ENCODE results near the gene KIF26B.

KIF26B gene

GRCh38 chr1:245207056-245207638 lies 52.4 kb downstream of the KIF26B start:
- Mint-ChIP-seq H3K4me3 (no peak overlapping the region), H3K9me3 (peaks cover 12% of the 10 kb centered on the region), H3K36me3 (ENCODE audit: insufficient read depth) (no peaks in the 10 kb centered on the region), H3K4me1 (no peaks in the 10 kb centered on the region), H3K27ac (ENCODE audit: low read depth) (no peak overlapping the region), H3K27me3 (no peaks in the 10 kb centered on the region)
- ATAC-seq (replicated peaks; ENCODE audit: extremely low read depth, poor library complexity, severe bottlenecking), result no peak
- no peak for DNase-seq (ENCODE audit: low spot score in 2 of 2)

GRCh38 chr1:245207801-245208200 lies 53.0 kb downstream of the KIF26B start:
- DNase-seq (ENCODE audit: low spot score in 2 of 2) (no peak), ATAC-seq (replicated peaks; ENCODE audit: extremely low read depth, poor library complexity, severe bottlenecking) (no peak)
- Mint-ChIP-seq H3K27me3 (no peaks in the 10 kb centered on the region), H3K4me3 (no peak overlapping the region), H3K27ac (ENCODE audit: low read depth) (no peak overlapping the region), H3K36me3 (ENCODE audit: insufficient read depth) (no peaks in the 10 kb centered on the region), H3K4me1 (no peaks in the 10 kb centered on the region), H3K9me3 (peaks cover 12% of the 10 kb centered on the region)

- Mint-ChIP-seq H3K27me3 (peaks cover 6% of the 10 kb centered on the region), H3K36me3 (ENCODE audit: insufficient read depth) (no peaks in the 10 kb centered on the region), H3K27ac (ENCODE audit: low read depth) (no peak overlapping the region), H3K4me3 (no peak overlapping the region), H3K4me1 (no peaks in the 10 kb centered on the region), H3K9me3 (peaks cover 12% of the 10 kb centered on the region)
- no peak for ATAC-seq (replicated peaks; ENCODE audit: extremely low read depth, poor library complexity, severe bottlenecking)
- DNase-seq (ENCODE audit: low spot score in 2 of 2), result no peak
Observed at GRCh38 chr1:245209658-245210435, 55.1 kb downstream of the KIF26B start.

GRCh38 chr1:245211035-245211749 lies 56.4 kb downstream of the KIF26B start:
- no peaks in the 10 kb centered on the region for H3K36me3 Mint-ChIP-seq (ENCODE audit: insufficient read depth)
- ATAC-seq (replicated peaks; ENCODE audit: extremely low read depth, poor library complexity, severe bottlenecking) (no peak), DNase-seq (ENCODE audit: low spot score in 2 of 2) (no peak)
- H3K9me3 Mint-ChIP-seq, result peaks cover 11% of the 10 kb centered on the region
- no peak overlapping the region for H3K27ac Mint-ChIP-seq (ENCODE audit: low read depth)
- no peaks in the 10 kb centered on the region for H3K4me1 Mint-ChIP-seq
- no peak overlapping the region for H3K4me3 Mint-ChIP-seq
- peaks cover 9% of the 10 kb centered on the region for H3K27me3 Mint-ChIP-seq

GRCh38 chr1:245211761-245212160 lies 57.0 kb downstream of the KIF26B start:
- DNase-seq (ENCODE audit: low spot score in 2 of 2) (no peak), ATAC-seq (replicated peaks; ENCODE audit: extremely low read depth, poor library complexity, severe bottlenecking) (no peak)

GRCh38 chr1:245212221-245212710 lies 57.5 kb downstream of the KIF26B start:
- H3K27me3 Mint-ChIP-seq, result peaks cover 9% of the 10 kb centered on the region
- DNase-seq (ENCODE audit: low spot score in 2 of 2), result no peak
- H3K27ac Mint-ChIP-seq (ENCODE audit: low read depth), result no peak overlapping the region

More at GRCh38 chr1:245211761-245212160, 57.0 kb downstream of the KIF26B start:
- no peak overlapping the region for H3K4me3 Mint-ChIP-seq
- H3K36me3 Mint-ChIP-seq (ENCODE audit: insufficient read depth), result no peaks in the 10 kb centered on the region
- no peaks in the 10 kb centered on the region for H3K4me1 Mint-ChIP-seq
- no peak overlapping the region for H3K27ac Mint-ChIP-seq (ENCODE audit: low read depth)
- peaks cover 5% of the 10 kb centered on the region for H3K9me3 Mint-ChIP-seq
- H3K27me3 Mint-ChIP-seq, result peaks cover 9% of the 10 kb centered on the region

GRCh38 chr1:245213066-245213831 lies 58.5 kb downstream of the KIF26B start:
- no peak for ATAC-seq (replicated peaks; ENCODE audit: extremely low read depth, poor library complexity, severe bottlenecking)
- no peaks in the 10 kb centered on the region for H3K9me3 Mint-ChIP-seq
- H3K36me3 Mint-ChIP-seq (ENCODE audit: insufficient read depth), result no peaks in the 10 kb centered on the region
- DNase-seq (ENCODE audit: low spot score in 2 of 2), result no peak
- H3K4me1 Mint-ChIP-seq, result no peaks in the 10 kb centered on the region
- peaks cover 9% of the 10 kb centered on the region for H3K27me3 Mint-ChIP-seq
- H3K27ac Mint-ChIP-seq (ENCODE audit: low read depth), result no peak overlapping the region
- no peak overlapping the region for H3K4me3 Mint-ChIP-seq

More at GRCh38 chr1:245212221-245212710, 57.5 kb downstream of the KIF26B start:
- Mint-ChIP-seq H3K36me3 (ENCODE audit: insufficient read depth) (no peaks in the 10 kb centered on the region), H3K4me3 (no peak overlapping the region), H3K9me3 (peaks cover under 1% of the 10 kb centered on the region), H3K4me1 (no peaks in the 10 kb centered on the region)
- no peak for ATAC-seq (replicated peaks; ENCODE audit: extremely low read depth, poor library complexity, severe bottlenecking)

- no peaks in the 10 kb centered on the region for H3K9me3 Mint-ChIP-seq
- H3K27me3 Mint-ChIP-seq, result peaks cover 15% of the 10 kb centered on the region
- ATAC-seq (replicated peaks; ENCODE audit: extremely low read depth, poor library complexity, severe bottlenecking) (no peak), DNase-seq (ENCODE audit: low spot score in 2 of 2) (no peak)
- no peaks in the 10 kb centered on the region for H3K4me1 Mint-ChIP-seq
- no peak overlapping the region for H3K27ac Mint-ChIP-seq (ENCODE audit: low read depth)
- no peaks in the 10 kb centered on the region for H3K36me3 Mint-ChIP-seq (ENCODE audit: insufficient read depth)
- H3K4me3 Mint-ChIP-seq, result no peak overlapping the region
Observed at GRCh38 chr1:245215071-245215470, 60.3 kb downstream of the KIF26B start.

- H3K27me3 Mint-ChIP-seq, result peaks cover 28% of the 10 kb centered on the region
- H3K4me1 Mint-ChIP-seq, result no peaks in the 10 kb centered on the region
- no peak for DNase-seq (ENCODE audit: low spot score in 2 of 2)
- no peaks in the 10 kb centered on the region for H3K36me3 Mint-ChIP-seq (ENCODE audit: insufficient read depth)
- no peak for ATAC-seq (replicated peaks; ENCODE audit: extremely low read depth, poor library complexity, severe bottlenecking)
- H3K4me3 Mint-ChIP-seq, result no peak overlapping the region
- H3K9me3 Mint-ChIP-seq, result no peaks in the 10 kb centered on the region
- H3K27ac Mint-ChIP-seq (ENCODE audit: low read depth), result no peak overlapping the region
Observed at GRCh38 chr1:245216366-245217115, 61.8 kb downstream of the KIF26B start.

- no peaks in the 10 kb centered on the region for H3K4me1 Mint-ChIP-seq
Observed at GRCh38 chr1:245217853-245218608, 63.2 kb downstream of the KIF26B start.

GRCh38 chr1:245220381-245220985 lies 65.7 kb downstream of the KIF26B start:
- Mint-ChIP-seq H3K27me3 (peaks cover 26% of the 10 kb centered on the region), H3K4me3 (no peak overlapping the region), H3K4me1 (no peaks in the 10 kb centered on the region), H3K36me3 (ENCODE audit: insufficient read depth) (peaks cover 3% of the 10 kb centered on the region), H3K9me3 (no peaks in the 10 kb centered on the region), H3K27ac (ENCODE audit: low read depth) (no peak overlapping the region)
- no peak for ATAC-seq (replicated peaks; ENCODE audit: extremely low read depth, poor library complexity, severe bottlenecking)
- DNase-seq (ENCODE audit: low spot score in 2 of 2), result no peak

More at GRCh38 chr1:245217853-245218608, 63.2 kb downstream of the KIF26B start:
- no peaks in the 10 kb centered on the region for H3K9me3 Mint-ChIP-seq
- ATAC-seq (replicated peaks; ENCODE audit: extremely low read depth, poor library complexity, severe bottlenecking), result no peak
- no peak overlapping the region for H3K27ac Mint-ChIP-seq (ENCODE audit: low read depth)
- DNase-seq (ENCODE audit: low spot score in 2 of 2), result no peak
- peaks cover 35% of the 10 kb centered on the region for H3K27me3 Mint-ChIP-seq
- H3K36me3 Mint-ChIP-seq (ENCODE audit: insufficient read depth), result no peaks in the 10 kb centered on the region
- no peak overlapping the region for H3K4me3 Mint-ChIP-seq
